Stimulated activated CD4-positive, alpha-beta T cell treated with anti-CD3 and anti-CD28 coated beads, Interleukin-2, amount 100 ng/mL, for 4 hours (primary cell): ENCODE results near the gene FGF21.
"Not testable (repeated sequence)": the region's sequence is repeated elsewhere in the genome, so short reads cannot be mapped to it uniquely, and the experiment has no call there.

Source experiments
- DNase-seq: peaks from one replicate; pipeline ENCODE4 v3.0.0-alpha.2; 2020; ENCODE audit warnings: low read depth

FGF21 gene

GRCh38 chr19:48787331-48787730, 32.0 kb downstream of the FGF21 start:
- DNase-seq: not testable (repeated sequence)

GRCh38 chr19:48793271-48793670, 37.9 kb downstream of the FGF21 start:
- DNase-seq: no peak

DNA sequence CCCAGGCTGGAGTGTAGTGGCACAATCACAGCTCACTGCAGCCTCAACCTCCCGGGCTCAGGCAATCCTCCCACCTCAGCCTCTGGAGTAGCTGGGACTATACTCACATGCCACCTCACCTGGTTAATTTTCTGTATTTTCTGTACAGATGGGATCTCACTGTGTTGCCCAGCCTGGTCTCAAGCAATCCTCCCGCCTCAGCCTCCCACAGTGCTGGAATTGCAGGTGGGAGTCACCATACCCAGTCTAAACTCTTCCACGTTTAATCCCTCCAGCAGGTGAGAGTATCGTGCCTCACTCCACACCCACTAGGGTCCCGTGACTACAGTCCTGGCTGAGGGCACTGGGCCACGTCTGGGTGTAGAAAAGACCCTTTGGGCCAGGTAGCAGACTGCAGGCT, 39.0 kb downstream of the FGF21 start:
- no peak for DNase-seq

DNA sequence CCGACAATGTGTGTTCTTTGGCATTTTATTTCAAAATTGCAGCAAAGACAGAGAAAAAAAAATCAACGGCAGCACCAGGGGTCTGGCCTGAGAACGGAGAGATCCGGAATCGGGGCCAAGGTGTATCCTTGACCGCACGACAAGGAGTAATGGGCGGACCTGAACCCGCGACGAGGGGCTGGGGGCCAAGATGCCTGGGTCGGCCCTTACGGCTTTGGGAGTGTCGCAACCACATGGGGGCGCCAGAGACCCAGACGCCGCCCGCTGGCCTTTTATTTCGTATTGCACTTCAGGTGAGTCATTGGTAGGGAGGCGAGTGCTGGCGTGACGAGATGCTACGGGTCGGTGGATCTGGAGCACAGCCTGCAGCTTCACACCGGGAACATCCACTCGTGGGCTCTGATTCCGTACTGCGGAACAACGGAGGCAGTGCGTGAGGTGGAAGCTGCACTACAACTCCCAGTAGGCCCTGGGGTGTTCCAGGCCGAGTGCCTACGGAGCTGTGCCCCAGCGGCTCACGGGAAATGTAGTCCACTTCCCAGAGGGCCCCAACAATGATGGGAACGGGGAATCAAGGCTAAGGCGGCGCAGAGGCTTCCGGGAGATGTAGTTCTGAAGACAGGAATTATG, 39.8 kb downstream of the FGF21 start:
- DNase-seq: peak; percentile 72

GRCh38 chr19:48795685-48796070, 40.4 kb downstream of the FGF21 start:
- DNase-seq: no peak

DNA sequence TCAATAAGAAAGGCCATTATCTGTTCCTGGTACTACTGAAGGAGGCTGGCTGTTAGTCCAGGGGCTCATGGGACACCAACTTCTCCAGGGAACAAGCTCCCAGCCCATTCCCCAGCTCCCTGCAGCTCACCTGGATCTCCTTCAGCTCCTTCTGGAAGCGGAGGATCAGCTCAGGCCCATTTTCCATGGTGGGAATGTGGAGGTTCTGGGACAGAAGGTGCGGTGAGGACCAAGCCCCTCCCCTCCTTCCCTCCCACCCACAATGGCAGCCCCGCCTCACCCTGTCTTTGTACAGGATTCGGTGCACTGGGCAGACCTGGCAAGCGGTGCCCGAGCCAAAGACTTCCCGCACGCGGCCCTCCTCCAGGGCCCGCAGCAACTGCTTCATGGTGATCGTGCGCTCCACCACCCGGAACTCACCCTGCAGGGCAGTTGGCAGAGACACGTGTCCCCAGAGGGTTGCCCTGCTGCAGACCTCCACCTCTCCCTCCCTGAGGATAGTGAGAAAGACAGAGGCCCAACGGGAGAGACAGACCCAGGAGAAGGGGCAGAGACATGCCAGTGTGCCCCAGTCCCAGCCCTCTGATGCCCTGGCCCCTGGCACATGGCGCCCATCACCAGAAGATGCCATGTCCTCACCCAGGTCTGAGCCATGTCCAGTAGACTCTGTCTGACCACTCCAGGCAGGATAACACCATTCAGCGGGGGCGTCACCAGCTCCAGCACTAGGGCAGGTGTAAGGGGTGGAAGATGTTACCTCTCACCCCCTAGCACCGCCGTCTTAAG, 41.2 kb downstream of the FGF21 start:
- DNase-seq: no peak

DNA sequence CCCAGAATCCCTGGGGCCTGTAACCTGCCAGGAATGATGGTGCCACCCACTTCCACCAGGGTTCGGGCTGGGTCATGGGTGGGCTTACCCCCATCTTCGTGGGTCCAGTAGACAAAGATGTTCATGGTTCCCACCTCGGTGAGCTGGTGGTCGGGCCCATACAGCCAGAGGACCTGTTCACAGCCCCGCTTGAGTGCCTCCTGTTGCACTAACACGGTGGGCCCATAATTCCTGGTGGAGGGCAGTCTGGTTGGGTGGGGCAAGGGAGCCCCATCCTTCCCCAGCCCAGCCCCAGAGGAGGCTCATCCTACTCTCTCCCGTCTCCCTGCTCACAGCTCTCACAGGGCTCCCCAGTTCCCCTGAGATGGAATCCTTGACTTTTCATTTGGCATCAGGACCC, 41.8 kb downstream of the FGF21 start:
- DNase-seq: no peak

- no peak for DNase-seq
These were observed 43.6 kb downstream of the FGF21 start for GRCh38 chr19:48798937-48799336.

- no peak for DNase-seq
These were observed 44.3 kb downstream of the FGF21 start for GRCh38 chr19:48799358-48800300.

- DNase-seq: no peak
These were observed 47.3 kb downstream of the FGF21 start for GRCh38 chr19:48802623-48803022.

DNA sequence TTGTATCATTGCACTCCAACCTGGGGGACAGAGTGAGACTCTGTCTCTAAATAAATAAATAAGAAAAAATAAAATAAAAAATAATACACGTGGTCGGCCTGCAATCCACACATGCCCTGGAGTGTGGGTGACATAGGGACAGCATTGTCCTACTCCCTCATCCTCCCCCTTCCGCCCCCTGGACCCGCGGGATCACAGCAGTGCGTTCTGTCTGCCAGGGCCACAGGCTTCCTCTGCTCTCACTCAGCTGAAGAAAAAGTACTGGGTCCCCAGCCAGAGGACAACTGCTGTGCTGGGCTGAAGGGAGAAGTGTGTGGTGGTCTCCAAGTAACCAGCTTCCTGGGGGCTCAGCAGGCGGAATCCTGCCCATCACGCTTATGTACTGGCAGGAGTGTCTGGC, 49.2 kb downstream of the FGF21 start:
- DNase-seq: no peak

- no peak for DNase-seq
These were observed 50.1 kb downstream of the FGF21 start for GRCh38 chr19:48805452-48805851.

GRCh38 chr19:48806518-48806817, 51.1 kb downstream of the FGF21 start:
- DNase-seq: peak; percentile 22

DNA sequence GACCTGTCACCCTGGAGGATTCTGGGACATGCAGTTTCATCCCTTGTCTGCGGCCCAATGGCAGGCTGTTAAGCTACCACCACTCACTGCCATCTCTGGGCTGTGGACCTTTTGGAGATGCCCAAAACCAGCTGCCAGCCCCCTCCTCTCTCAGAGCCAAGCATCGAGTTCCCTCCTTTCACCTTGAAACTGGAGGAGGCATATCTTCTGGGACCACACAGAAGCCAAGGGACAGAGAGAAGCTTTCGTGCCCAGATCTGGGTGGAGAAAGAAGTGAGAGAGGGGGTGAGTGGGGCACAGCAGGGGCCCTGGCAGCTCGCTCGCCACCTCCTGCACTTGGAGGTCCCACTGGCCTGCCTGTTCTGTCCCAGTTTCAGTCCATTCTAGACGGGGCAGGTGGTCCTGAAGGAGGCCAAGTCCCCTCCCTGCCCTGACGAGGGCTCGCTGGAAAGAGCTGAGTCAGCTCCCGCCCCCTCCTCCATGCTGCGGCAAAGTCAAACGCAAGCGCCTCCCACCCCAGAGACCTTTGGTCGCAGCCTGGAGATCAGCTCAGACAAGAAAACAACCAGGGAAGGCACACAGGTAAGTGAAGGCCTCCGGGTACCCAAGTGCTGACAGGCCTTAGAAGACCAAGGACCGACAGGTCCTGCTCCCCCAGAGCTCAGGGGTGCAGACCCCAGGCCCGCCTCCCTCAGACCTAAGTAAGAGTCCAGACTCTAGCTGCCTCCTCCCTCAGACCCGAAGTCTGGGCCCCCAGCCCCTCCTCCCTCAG, 51.7 kb downstream of the FGF21 start:
- no peak for DNase-seq

- DNase-seq: no peak
These were observed 52.4 kb downstream of the FGF21 start for GRCh38 chr19:48807590-48808308.
